ENCODE measurements around the gene ZNF25. TPM values are rescaled to one million over a fixed set of nuclear protein-coding genes. Genes with fewer than 3 reads are reported as not detected.
"Not testable (repeated sequence)": the region's sequence is repeated elsewhere in the genome, so short reads cannot be mapped to it uniquely, and the experiment has no call there.

Gene ZNF25
- total and polyA plus RNA-seq, 2 of the 4 experiments (the other 2 are of a cell fraction) = 5.1 to 9.5 TPM

DNA sequence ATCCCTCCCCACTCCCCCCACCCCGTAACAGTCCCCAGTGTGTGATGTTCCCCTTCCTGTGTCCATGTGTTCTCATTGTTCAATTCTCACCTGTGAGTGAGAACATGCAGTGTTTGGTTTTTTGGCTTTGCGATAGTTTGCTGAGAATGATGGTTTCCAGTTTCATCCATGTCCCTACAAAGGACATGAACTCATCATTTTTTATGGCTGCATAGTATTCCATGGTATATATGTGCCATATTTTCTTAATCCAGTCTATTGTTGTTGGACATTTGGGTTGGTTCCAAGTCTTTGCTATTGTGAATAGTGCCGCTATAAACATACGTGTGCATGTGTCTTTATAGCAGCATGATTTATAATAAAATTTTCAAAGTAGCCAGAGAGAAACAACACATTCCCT is 42.7 kb upstream of the ZNF25 start:
- POLR2A ChIA-PET (ENCODE audit: unreplicated experiment); H3K14ac ChIP-seq (replicated peaks; ENCODE audit: low read depth, low read length); H4K20me1 ChIP-seq (ENCODE audit: insufficient read depth, low read length); DNase-seq; intact Hi-C loops (cut with micrococcal nuclease); H2AK9ac ChIP-seq (replicated peaks; ENCODE audit: low read depth, low read length, poor library complexity); H2BK20ac ChIP-seq (ENCODE audit: low read depth, low read length); H3K27me3 ChIP-seq (ENCODE audit: control insufficient read depth, insufficient read depth, low read length); BruUV-seq (replicated peaks); H4K8ac ChIP-seq (ENCODE audit: low read depth in 2 of 2, low read length in 2 of 2); H4K91ac ChIP-seq (ENCODE audit: insufficient read depth, low read depth, low read length); H2BK5ac ChIP-seq (ENCODE audit: low read depth, low read length, poor library complexity, severe bottlenecking); H2BK120ac ChIP-seq (ENCODE audit: low read depth, low read length); H3K4me3 ChIP-seq (ENCODE audit: insufficient read depth, low read depth, low read length); H3K56ac ChIP-seq (ENCODE audit: extremely low read depth, insufficient read depth, low read length); H3K9ac ChIP-seq (ENCODE audit: low read depth, low read length); H4K5ac ChIP-seq (ENCODE audit: low read depth, low read length); H3K79me1 ChIP-seq (ENCODE audit: low read depth in 1 of 2, low read length in 2 of 2); H3K9me3 ChIP-seq (ENCODE audit: control insufficient read depth, insufficient read depth, low read length); H3K4ac ChIP-seq (ENCODE audit: low read depth, low read length); H3K9me1 ChIP-seq (ENCODE audit: insufficient read depth, low read length); H3K23ac ChIP-seq (ENCODE audit: low read depth, low read length); CTCF ChIA-PET; H3K18ac ChIP-seq (ENCODE audit: low read depth, low read length); H3K4me1 ChIP-seq (ENCODE audit: control insufficient read depth, insufficient read depth, low read length); H3K27ac ChIP-seq (ENCODE audit: insufficient read depth, low read length); ATAC-seq (ENCODE audit: low read depth); H2AK5ac ChIP-seq (ENCODE audit: low read depth, low read length); H3K4me2 ChIP-seq (ENCODE audit: low read depth, low read length); in situ Hi-C loops (cut with MboI; ENCODE audit: low sequenced_read_pairs); H2BK15ac ChIP-seq (ENCODE audit: low read depth, low read length); dilution Hi-C loops (cut with HindIII; ENCODE audit: low sequenced_read_pairs, unreplicated experiment); H2AFZ ChIP-seq (replicated peaks; ENCODE audit: low read length, poor library complexity): not testable (repeated sequence)
- WGBS, 2 experiments (ENCODE audit: extremely low coverage in 2 of 2, insufficient read length in 1 of 2) = no CpG with 5 or more reads among the region's 4 CpGs
- H3K36me3 ChIP-seq (ENCODE audit: control insufficient read depth, insufficient read depth, low read length) = peaks cover 15% of the 10 kb centered on the region
